Body of pancreas (tissue), 4 donors: Measurements from ENCODE around the gene MCAM. TPM values are rescaled to one million over a fixed set of nuclear protein-coding genes. Genes with fewer than 3 reads are reported as not detected.

Source experiments
- ATAC-seq: fragments of 150-250 bp; one replicate; pipeline ENCODE4 v1.9.1; 2016
- DNase-seq, 4 donors: peaks; one replicate each; pipeline ENCODE4 v3.0.0-alpha.2; 2019
- H3K27ac ChIP-seq, 4 donors: fragments of 200-600 bp; sonication (generic); 1 replicate in 3 of 4; 2 replicates in 1 of 4; pipeline versions ENCODE4 v1.5.1 to v1.6.1; 2016 to 2019; ENCODE audit warnings: mild to moderate bottlenecking in 1 of 4, mixed read lengths in 1 of 4, moderate library complexity in 1 of 4
- H3K27me3 ChIP-seq, 2 donors: fragments of 200-600 bp; sonication (generic); one replicate each; pipeline ENCODE4 v1.6.0; 2016; ENCODE audit warnings: mild to moderate bottlenecking in 1 of 2
- H3K36me3 ChIP-seq, 2 donors: fragments of 200-600 bp; sonication (generic); replicated peaks in 1 of 2; 2 replicates each; pipeline ENCODE4 v1.5.1; 2016; ENCODE audit warnings: low read depth in 2 of 2; ENCODE audit not compliant: insufficient read depth in 1 of 2
- H3K4me1 ChIP-seq: fragments of 200-600 bp; sonication (generic); one replicate; pipeline ENCODE4 v1.6.0; 2016
- H3K4me3 ChIP-seq, 2 donors: fragments of 200-600 bp; sonication (generic); 1 replicate in 1 of 2; 2 replicates in 1 of 2; pipeline ENCODE4 v1.5.1; 2016 to 2019
- H3K9me3 ChIP-seq, 3 donors: fragments of 200-600 bp; sonication (generic); 1 replicate in 2 of 3; 2 replicates in 1 of 3; pipeline ENCODE4 v1.5.1; 2016
- POLR2A ChIP-seq, 3 donors: fragments of 450-650 bp; IDR thresholded peaks; one replicate each; pipeline ENCODE4 v1.6.1; 2016; ENCODE audit warnings: antibody characterized with exemption in 3 of 3, mild to moderate bottlenecking in 2 of 3
- WGBS, 2 donors: methylation state at CpG; one replicate each; pipeline ENCODE4 v1.1.5; 2017; 5-methylcytosine and 5-hydroxymethylcytosine counted together
- intact Hi-C: fragments of 100-400 bp; cut with DNase I; formaldehyde crosslinking; loops from one replicate; pipeline ENCODE4 v1.15.1; 2023
- total RNA-seq, 2 donors: library from RNA; depleted of rRNA; stranded (reverse); fragments of >200 nt; gene quantifications; one replicate each; pipeline ENCODE4 v1.1.0, GENCODE V29; 2016
- TF ChIP-seq, protein P1 (sequence below), 7 experiments: fragments of 450-650 bp in 4 of 7; fragments of 200-600 bp in 3 of 7; sonication (generic) in 3 of 7; IDR thresholded peaks; one replicate each; pipeline ENCODE4 v1.5.1; 2016 to 2019; ENCODE audit warnings: antibody characterized with exemption in 7 of 7

The MCAM gene
- total RNA-seq, 2 donors from 2014 or later = 75.0 to 205 TPM

DNA sequence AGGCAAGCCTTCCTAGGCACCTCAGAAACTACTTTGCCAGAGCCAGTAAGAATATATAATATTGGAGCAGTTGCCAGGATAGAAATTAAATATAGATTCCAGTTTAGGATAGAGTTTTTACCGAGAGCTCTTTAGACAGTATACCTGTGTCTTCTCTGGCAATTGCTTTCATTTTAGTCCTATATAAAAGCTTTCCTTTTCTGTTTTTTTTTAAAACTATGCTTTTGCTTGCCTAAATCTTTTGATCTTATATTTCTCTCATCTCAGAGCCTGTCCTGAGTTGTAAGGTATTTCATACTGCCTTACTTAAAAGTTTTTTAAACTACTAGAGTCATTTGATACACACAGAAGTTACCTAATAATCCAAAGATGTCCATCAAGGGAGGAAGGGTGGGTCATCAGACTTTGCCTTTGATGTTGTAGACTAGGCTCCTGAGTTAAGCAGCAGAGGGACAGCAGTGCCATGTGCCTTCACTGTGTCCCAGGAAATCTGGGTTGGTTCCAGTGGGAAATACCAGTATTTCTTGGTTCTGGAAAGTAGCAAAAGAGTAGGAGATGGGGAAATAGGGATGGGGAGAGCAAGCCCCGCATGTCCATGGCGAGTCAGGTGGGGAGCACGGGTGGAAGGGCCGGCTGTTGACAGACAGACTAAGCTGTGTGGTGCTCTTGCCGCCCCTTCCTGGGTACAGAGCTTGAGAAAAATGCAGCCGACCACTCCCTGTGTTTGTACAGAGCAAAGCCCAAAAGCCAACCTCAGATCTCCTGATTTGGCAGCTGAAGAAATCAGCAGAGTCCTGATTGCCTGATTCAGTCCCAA, 11.2 kb downstream of the MCAM start:
- WGBS, 2 donors = 90 to 94% methylated on average over 7 of the region's 7 CpGs

DNA sequence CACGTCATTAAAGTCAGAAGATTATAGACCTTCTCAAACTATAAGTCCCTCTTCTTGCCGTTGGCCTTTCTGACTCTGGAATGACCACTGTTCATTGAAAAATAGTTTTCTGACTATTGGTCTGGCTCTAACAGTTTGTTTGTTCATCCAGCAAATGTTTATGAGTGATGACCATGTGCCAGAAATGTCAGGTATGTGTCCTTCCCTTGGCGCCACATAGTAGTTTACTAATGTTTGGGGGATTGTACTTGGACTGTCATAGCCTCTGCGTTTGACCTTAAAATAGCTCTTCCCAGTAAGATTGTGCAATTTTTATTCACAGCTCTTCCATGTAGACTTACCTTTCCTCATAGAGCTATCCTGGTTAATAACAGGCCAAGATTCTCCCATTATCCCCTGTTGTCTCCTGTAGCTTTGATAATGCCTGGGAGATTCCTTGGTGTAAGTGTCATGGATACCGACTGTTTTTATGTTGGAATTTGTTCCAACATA, 13.7 kb downstream of the MCAM start:
- TF ChIP-seq, protein P1, sequence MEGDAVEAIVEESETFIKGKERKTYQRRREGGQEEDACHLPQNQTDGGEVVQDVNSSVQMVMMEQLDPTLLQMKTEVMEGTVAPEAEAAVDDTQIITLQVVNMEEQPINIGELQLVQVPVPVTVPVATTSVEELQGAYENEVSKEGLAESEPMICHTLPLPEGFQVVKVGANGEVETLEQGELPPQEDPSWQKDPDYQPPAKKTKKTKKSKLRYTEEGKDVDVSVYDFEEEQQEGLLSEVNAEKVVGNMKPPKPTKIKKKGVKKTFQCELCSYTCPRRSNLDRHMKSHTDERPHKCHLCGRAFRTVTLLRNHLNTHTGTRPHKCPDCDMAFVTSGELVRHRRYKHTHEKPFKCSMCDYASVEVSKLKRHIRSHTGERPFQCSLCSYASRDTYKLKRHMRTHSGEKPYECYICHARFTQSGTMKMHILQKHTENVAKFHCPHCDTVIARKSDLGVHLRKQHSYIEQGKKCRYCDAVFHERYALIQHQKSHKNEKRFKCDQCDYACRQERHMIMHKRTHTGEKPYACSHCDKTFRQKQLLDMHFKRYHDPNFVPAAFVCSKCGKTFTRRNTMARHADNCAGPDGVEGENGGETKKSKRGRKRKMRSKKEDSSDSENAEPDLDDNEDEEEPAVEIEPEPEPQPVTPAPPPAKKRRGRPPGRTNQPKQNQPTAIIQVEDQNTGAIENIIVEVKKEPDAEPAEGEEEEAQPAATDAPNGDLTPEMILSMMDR (IDR thresholded peaks at IDR 0.05) = no peak
- TF ChIP-seq POLR2A (IDR thresholded peaks at IDR 0.05) = no peak
- H3K27me3 ChIP-seq = no peaks in the 10 kb centered on the region
- H3K4me3 ChIP-seq = no peak overlapping the region
- ATAC-seq (no peak), DNase-seq (no peak)
- WGBS, 2 donors = 88 to 90% methylated on average over 5 of the region's 5 CpGs
- peaks cover 2% of the 10 kb centered on the region for H3K4me1 ChIP-seq
- H3K9me3 ChIP-seq = no peaks in the 10 kb centered on the region
- H3K36me3 ChIP-seq = peaks cover 0 to 2% of the 10 kb centered on the region in 2 donors
- H3K27ac ChIP-seq = no peak overlapping the region
- intact Hi-C loops = no loop called here

More for the DNA sequence above, 11.2 kb downstream of the MCAM start:
- DNase-seq (no peak), ATAC-seq (no peak)
- TF ChIP-seq, protein P1 (IDR thresholded peaks at IDR 0.05) = no peak
- TF ChIP-seq POLR2A (IDR thresholded peaks at IDR 0.05) = no peak
- intact Hi-C loops = no loop called here
- Histone ChIP-seq H3K27me3 (no peaks in the 10 kb centered on the region), H3K4me1 (no peaks in the 10 kb centered on the region), H3K9me3 (no peaks in the 10 kb centered on the region), H3K36me3 (no peaks in the 10 kb centered on the region), H3K27ac (no peak overlapping the region), H3K4me3 (no peak overlapping the region)

DNA sequence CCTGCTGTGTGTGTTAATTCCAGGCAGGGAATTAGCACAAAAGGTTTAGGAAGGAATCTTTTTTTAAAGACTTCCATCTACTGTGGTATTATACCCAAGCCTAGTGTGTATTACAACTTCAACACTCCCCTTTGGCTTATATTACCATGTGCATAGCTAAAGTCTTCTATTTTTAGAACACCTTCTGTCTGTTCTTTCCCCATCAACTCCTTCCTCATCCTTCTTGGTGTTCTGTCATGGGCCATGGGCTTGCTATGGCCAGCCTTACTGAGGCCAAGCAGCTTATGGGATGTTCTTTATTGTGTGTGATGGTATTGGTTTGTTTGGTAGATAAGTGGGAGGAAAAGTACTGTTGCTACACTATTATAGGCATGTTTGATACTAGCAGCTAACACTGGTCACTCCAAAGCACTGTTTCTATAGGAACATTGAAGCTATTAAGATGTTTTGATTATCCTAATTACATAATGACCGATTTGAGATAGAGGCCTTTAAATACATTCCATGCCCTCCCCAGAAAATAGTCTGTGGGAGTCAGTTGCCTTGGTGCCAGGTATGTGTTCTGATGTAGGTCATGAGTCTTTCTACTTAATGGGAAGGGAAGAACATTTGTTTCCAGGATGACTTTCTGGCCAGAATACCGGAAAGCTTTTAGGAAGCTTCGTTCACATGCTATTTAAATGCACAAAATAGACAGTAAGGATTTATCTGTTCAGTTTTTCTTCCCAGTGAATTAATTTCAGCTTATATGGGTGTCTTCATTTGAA, 16.5 kb downstream of the MCAM start:
- TF ChIP-seq, protein P1 (IDR thresholded peaks at IDR 0.05) = no peak
- no peak for TF ChIP-seq POLR2A (IDR thresholded peaks at IDR 0.05)
- WGBS, 2 donors = 77 to 81% methylated on average over 3 of the region's 3 CpGs
- H3K36me3 ChIP-seq = peaks cover 0 to 6% of the 10 kb centered on the region in 2 donors
- H3K27me3 ChIP-seq = no peaks in the 10 kb centered on the region
- intact Hi-C loops = no loop called here
- H3K4me1 ChIP-seq = peaks cover 7% of the 10 kb centered on the region
- no peaks in the 10 kb centered on the region for H3K9me3 ChIP-seq
- H3K27ac ChIP-seq = no peak overlapping the region
- no peak overlapping the region for H3K4me3 ChIP-seq
- no peak for DNase-seq
- ATAC-seq = no peak

DNA sequence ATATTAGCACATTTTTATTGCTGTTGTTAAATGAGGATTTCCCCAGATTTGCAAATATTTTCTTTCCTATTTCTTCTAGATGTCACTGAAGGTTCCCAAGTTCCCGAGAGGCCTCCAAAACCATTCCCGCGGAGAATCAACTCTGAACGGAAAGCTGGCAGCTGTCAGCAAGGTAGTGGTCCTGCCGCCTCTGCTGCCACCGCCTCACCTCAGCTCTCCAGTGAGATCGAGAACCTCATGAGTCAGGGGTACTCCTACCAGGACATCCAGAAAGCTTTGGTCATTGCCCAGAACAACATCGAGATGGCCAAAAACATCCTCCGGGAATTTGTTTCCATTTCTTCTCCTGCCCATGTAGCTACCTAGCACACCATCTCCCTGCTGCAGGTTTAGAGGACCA, 17.5 kb downstream of the MCAM start:
- Histone ChIP-seq H3K9me3 (no peaks in the 10 kb centered on the region), H3K4me3 (no peak overlapping the region), H3K36me3 (peaks cover 0 to 6% of the 10 kb centered on the region in 2 donors), H3K4me1 (peaks cover 7% of the 10 kb centered on the region), H3K27ac (no peak overlapping the region), H3K27me3 (no peaks in the 10 kb centered on the region)
- TF ChIP-seq, protein P1 (IDR thresholded peaks at IDR 0.05) = no peak
- TF ChIP-seq POLR2A (IDR thresholded peaks at IDR 0.05) = no peak
- ATAC-seq (no peak), DNase-seq (no peak)
- WGBS, 2 donors = 92 to 93% methylated on average over 9 of the region's 9 CpGs
- intact Hi-C loops = no loop called here
